NCI-H345 treated with DMSO at 0.1 percent for 48 hours (cell line): ENCODE measurements around the gene RSRC1.
"Not testable (repeated sequence)": the region's sequence is repeated elsewhere in the genome, so short reads cannot be mapped to it uniquely, and the experiment has no call there.

Source experiments
- DNase-seq: peaks from one replicate; lab custom pipeline; 2025; ENCODE audit not compliant: unreplicated experiment; lab: John Stamatoyannopoulos, UW

RSRC1 gene, protein sequence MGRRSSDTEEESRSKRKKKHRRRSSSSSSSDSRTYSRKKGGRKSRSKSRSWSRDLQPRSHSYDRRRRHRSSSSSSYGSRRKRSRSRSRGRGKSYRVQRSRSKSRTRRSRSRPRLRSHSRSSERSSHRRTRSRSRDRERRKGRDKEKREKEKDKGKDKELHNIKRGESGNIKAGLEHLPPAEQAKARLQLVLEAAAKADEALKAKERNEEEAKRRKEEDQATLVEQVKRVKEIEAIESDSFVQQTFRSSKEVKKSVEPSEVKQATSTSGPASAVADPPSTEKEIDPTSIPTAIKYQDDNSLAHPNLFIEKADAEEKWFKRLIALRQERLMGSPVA

GRCh38 chr3:158109804-158110657 lies at the start of gene RSRC1:
Gene RSRC1, plus strand, starts transcription at chr3:158110089. Its CDS starts 12,016 bp downstream, at chr3:158122105.
- DNase-seq: peak; percentile 54

GRCh38 chr3:158065574-158065973 lies 44.3 kb upstream of the RSRC1 start:
- not testable (repeated sequence) for DNase-seq

DNA sequence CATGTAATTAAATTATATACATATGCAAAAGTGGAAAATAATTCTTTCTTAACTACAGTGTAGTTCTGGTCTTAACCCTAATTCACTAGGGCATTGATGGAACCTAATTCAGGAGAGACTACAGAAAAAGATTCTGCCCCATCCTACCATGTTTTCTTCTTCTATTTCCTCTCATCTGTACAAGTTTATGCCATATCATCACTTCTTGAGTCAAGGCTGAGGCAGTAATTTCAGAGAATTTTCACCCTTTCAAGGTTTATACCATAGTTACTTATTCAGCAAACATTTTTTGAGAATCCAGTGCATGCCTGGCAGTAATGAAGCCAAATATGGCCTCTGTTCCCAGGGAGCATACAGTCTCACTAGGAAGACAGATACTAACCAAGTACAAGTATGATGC lies 37.1 kb upstream of the RSRC1 start:
- DNase-seq: no peak

GRCh38 chr3:158074591-158074990 lies 35.3 kb upstream of the RSRC1 start:
- no peak for DNase-seq

- DNase-seq: no peak
These were observed 30.3 kb upstream of the RSRC1 start for GRCh38 chr3:158079599-158079998.

DNA sequence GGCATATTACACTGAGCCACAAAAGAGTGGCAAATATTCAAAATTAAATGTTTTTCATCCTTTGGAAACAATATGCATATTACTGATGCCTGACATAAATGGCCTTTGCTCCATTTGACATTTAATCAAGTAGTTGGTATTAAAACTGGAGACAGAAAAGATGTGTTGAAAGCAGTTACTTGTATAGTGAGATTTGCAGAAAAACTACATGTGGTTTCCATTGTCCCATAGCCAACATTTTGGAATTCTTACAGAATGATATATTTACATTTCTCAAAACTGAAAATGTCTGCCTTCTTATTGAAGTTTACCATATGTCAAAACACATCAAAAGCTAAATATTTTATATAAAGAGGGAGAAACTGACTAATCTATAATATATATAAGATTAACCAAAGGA lies 25.2 kb upstream of the RSRC1 start:
- DNase-seq: no peak

- DNase-seq: no peak
These were observed 24.5 kb upstream of the RSRC1 start for GRCh38 chr3:158085358-158085757.

- no peak for DNase-seq
These were observed 24.0 kb upstream of the RSRC1 start for GRCh38 chr3:158085931-158086330.

DNA sequence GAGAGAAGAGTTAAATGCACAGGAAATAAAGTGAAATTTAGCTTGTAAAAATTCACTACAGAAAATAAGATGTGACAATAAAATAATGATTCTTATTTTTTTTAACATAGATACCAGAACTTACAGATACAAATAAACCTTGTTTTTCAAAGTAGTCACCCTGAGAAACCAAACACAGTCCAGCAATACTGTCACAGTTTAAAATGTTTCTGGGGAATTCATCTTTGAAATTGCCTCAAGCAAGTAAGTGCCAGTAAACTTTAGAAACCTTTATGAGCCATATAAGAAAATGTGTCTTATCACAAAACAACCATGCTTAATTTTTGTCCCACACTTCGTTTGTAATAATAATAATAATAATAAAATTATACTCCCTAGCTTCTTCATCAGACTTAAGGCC lies 23.5 kb upstream of the RSRC1 start:
- DNase-seq: no peak

DNA sequence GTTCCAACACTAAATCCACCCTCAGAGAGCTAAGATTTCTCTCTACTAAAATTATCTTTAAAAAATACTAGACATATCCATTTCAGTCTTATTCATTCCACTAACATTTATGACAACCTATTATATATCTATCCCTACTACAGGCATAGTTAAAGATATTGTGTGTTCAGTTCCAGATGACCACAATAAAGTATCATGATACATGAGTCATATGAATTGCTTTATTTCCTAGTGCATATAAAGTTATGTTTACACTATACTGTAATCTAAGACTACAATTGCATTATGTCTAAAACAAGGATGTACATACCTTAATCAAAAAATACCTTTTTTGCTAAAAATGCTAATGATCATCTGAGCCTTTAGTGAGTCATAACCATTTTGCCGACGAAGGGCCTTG lies 23.1 kb upstream of the RSRC1 start:
- DNase-seq: no peak

DNA sequence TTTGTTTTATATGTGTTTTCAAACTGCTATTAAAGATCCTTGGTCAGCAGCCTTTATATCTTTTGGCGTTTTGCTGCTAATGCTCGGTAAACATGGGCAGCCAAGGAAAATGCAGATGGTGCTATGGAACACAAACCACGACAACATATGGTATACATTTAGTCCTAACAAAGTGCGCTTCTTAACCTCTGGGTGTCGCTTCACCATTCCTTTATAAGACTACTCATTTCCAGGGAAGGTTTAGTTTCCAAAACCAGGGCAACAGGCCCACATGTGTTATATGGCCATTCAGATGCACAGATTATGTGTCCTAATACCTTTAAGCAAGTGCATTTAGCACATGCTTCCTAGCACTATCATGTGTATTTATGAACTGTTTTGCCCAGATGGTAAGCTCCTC lies 18.4 kb upstream of the RSRC1 start:
- no peak for DNase-seq

- DNase-seq: no peak
These were observed 16.4 kb upstream of the RSRC1 start for GRCh38 chr3:158093526-158093925.

DNA sequence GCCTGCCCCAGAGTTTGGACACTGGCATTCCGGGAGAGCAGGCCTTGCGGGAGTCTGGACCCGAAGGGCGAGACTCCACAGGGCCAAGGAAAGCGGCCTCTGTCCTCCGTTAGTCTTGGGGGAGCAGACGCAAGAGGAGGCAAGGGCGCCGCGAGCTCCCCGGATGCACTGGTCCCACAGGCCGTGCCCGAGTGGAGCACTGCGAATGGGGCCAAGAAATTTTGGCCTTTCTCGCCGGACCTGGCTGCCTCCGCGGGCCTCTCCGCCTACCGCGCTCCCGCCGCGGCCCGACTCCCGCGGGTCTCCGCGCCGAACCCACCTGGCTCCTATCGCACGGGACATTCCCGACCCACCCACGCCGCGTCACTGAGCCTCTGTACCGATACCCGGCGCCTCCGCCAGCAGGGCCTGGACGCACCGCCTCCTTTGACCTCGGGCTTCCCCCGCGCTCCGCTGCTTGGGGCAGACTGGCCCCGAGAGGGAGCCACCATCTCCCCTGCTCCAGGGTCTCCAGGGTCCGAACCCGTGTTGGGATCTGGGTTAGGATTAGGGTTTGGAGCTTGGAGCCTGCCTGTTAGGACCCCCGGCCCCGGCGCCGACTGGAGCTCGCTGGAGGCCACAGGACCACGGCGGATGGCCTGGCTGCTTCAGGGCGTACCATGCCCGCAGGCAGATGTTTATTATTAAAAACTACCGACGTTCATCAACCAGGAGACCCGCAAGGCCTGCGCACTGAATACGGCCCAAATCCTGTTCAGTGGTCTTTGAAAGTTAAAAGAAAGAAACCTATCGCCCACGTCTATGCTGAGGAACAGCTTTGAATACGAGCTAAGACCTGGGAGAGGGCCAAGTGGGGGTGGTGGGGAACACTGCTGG lies 15.4 kb upstream of the RSRC1 start:
- DNase-seq: no peak

DNA sequence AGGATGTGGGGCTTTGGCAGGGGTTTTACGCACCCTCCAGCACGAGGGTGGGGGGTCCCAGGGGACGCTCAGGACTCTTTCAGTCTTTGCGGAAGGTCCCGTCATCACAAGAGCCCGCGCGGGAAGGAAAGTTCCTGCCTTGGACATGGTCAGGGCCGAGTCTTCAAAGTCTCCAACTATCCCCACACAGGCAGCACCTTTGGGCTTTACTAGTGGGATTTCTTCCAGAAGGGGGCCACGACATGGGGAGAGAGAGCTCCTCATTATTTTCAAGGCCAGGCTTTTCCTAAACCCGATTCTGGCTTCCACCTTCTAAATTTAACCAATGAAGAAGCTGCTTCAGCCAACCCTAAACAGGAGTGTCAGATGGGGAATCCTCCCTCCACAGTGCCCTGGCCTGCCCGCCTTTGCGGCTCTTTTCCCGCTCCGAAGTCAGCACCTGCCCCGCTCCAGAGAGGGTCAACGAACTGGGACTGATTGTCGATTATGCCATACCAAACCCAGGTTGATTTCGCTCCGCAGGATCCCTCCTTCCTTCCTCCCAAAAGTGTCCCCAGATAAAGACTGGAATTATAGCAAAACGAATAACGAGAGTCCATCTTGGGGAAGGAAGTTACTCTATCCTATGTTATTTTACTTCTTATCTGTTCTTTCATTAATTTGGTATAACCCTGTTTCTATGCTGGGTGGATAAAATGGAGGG lies 14.6 kb upstream of the RSRC1 start:
- no peak for DNase-seq

DNA sequence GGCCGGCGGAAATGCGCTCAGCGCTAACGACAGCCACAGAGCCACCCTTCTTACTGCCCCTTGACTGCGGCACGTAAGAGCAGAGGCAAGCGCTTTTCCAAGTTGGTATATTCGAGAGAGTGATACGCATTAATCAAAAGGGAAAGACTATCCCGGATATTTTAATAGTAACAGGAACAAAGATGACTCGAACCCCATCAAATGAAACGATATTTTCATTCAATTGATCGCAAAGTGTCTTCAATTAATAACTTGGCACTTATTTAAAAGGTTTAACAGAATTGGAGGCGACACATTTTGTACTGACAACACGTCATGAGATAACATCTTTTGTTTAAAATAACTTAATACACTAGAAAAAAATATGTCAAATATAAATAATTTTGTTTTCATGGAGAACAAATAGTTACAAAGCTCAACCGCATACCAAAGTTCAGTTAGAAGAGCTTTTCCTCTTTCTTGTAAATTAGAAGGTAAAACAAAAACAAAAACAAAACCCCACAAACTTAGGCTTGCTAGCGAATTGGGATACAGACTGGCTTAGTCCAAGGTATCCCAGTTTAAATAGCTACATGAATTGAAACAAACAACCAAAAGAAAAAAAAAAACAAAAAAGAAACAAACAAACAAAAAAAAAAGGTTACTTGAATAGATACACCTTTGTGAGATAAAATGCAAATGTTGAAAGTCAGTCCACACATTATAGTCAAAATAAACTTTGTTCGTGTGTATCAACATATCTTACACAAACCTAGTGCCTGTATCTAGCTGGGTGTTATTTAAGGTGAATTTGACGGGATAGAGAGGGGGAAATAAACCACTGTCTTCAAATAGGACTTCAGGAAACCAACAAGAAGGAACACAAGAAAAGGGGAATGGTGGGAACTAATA lies 13.8 kb upstream of the RSRC1 start:
- DNase-seq: no peak

- DNase-seq: no peak
These were observed 12.8 kb upstream of the RSRC1 start for GRCh38 chr3:158097081-158097592.

- peak; percentile 66 for DNase-seq
These were observed 12.1 kb upstream of the RSRC1 start for GRCh38 chr3:158097593-158098308.

GRCh38 chr3:158098309-158098639 lies 11.6 kb upstream of the RSRC1 start:
- no peak for DNase-seq

DNA sequence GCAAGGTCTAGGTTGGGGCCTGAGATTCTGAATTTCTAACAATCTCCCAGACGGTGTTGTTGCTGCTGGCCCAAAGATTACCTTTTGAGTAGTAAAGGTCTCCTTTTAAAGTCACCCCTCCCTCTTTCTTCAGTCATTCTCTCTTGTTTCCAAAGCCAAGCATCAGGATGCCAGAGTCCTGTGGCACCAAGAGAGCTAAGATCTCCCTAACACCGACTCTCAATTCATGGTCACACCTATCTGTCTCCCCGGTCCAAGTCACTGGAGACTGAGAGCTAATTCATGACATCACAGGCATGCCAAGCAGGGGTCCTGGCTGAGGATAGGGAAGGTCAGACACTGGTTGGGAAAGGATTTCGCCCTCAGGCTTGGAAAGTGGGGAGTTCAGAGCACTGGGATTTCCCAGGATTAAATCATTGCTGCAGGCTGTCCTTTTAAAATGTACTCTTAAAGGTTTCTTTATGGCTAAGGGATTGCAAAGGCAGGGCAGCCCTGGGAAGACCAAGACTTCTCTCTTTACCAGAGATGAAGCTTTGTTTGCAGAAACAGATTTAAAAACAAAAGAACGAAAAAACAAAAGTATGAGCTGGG lies 11.0 kb upstream of the RSRC1 start:
- DNase-seq: no peak
